Activated naive CD4-positive, alpha-beta T cell treated with anti-CD3 and anti-CD28 coated beads, Interleukin-2, amount 50 U/mL, for 72 hours (primary cell): ENCODE data around the gene HPS5. TPM values are rescaled to one million over a fixed set of nuclear protein-coding genes. Genes with fewer than 3 reads are reported as not detected.

Experiments used
- ATAC-seq, 2 donors: fragments of 150-1000 bp; cut with Tn5 transposase; 2 replicates each; pipeline ENCODE4 v1.10.0; 2021; ENCODE audit warnings: mild to moderate bottlenecking in 2 of 2, moderate library complexity in 2 of 2
- DNase-seq, 2 donors: peaks; one replicate each; pipeline ENCODE4 v3.0.0; 2021 to 2022; ENCODE audit warnings: low spot score in 2 of 2
- H3K27ac Mint-ChIP-seq, 2 donors: one replicate each; pipeline ENCODE4 v1.8.0; 2022; ENCODE audit warnings: mild to moderate bottlenecking in 2 of 2, mixed read lengths in 2 of 2
- H3K36me3 Mint-ChIP-seq, 2 donors: one replicate each; pipeline ENCODE4 v1.8.0; 2022; ENCODE audit warnings: mixed read lengths in 2 of 2
- H3K9me3 Mint-ChIP-seq, 2 donors: one replicate each; pipeline ENCODE4 v1.8.0; 2022; ENCODE audit warnings: mixed read lengths in 2 of 2
- total RNA-seq, 2 donors: library from RNA; stranded (reverse); gene quantifications; one replicate each; pipeline ENCODE4 v1.2.3, GENCODE V29; 2022

HPS5 gene
- total RNA-seq, 2 donors from 2014 or later, result 17.9 to 26.8 TPM

- no peak for DNase-seq
- Mint-ChIP-seq H3K27ac (no peak overlapping the region), H3K36me3 (no peaks in the 10 kb centered on the region), H3K9me3 (no peaks in the 10 kb centered on the region)
- ATAC-seq, result no peak
Measured at GRCh38 chr11:18235394-18236334, 86.3 kb downstream of the HPS5 start.

- H3K27ac Mint-ChIP-seq, result no peak overlapping the region
- no peaks in the 10 kb centered on the region for H3K9me3 Mint-ChIP-seq
- DNase-seq, result no peak
- ATAC-seq, result no peak
- H3K36me3 Mint-ChIP-seq, result no peaks in the 10 kb centered on the region
Measured at GRCh38 chr11:18233912-18234311, 88.0 kb downstream of the HPS5 start.

- Mint-ChIP-seq H3K9me3 (no peaks in the 10 kb centered on the region), H3K36me3 (no peaks in the 10 kb centered on the region), H3K27ac (no peak overlapping the region)
- DNase-seq (no peak), ATAC-seq (no peak)
Measured at GRCh38 chr11:18230859-18231258, 91.1 kb downstream of the HPS5 start.

GRCh38 chr11:18229501-18229900 lies 92.4 kb downstream of the HPS5 start:
- no peaks in the 10 kb centered on the region for H3K36me3 Mint-ChIP-seq
- no peak overlapping the region for H3K27ac Mint-ChIP-seq
- DNase-seq, result no peak
- no peaks in the 10 kb centered on the region for H3K9me3 Mint-ChIP-seq
- no peak for ATAC-seq

Other genes with a start within 250 kb of the HPS5 start
- gene SAAL1, start 216.1 kb downstream of the HPS5 start, total RNA-seq, result 10 to 100 TPM; 22.0 to 33.9 TPM
- gene MRGPRX3, start 189.6 kb downstream of the HPS5 start, total RNA-seq, result not detected
- not detected for gene MRGPRX4, start 149.3 kb downstream of the HPS5 start, total RNA-seq
- gene SAA4, start 85.3 kb downstream of the HPS5 start, total RNA-seq, result not detected
- gene SAA2, start 73.5 kb downstream of the HPS5 start, total RNA-seq, result not detected
- gene SAA1, start 55.9 kb downstream of the HPS5 start, total RNA-seq, result not detected
- 10 to 100 TPM; 36.1 to 53.6 TPM for gene GTF2H1, start 427 bp upstream of the HPS5 start, total RNA-seq
- gene LDHA, start 72.4 kb upstream of the HPS5 start, total RNA-seq, result 1,000 to 10,000 TPM in 1 of 2 donors, 100 to 1,000 TPM in 1; 979 to 2,196 TPM
- gene LDHC, start 90.2 kb upstream of the HPS5 start, total RNA-seq, result not detected
- gene LDHAL6A, start 133.7 kb upstream of the HPS5 start, total RNA-seq, result not detected
- gene TSG101, start 204.8 kb upstream of the HPS5 start, total RNA-seq, result 10 to 100 TPM; 34.0 to 45.0 TPM